ENCODE data around the gene SELENOV. TPM values are rescaled to one million over a fixed set of nuclear protein-coding genes. Genes with fewer than 3 reads are reported as not detected.

Gene SELENOV
- total RNA-seq, 1 donor from 2014 or later = not detected

GRCh38 chr19:39544226-39544903 lies 29.4 kb downstream of the SELENOV start:
- DNase-seq (ENCODE audit: low spot score) = no peak
- ATAC-seq = no peak
- intact Hi-C loops (cut with DNase I) = no loop called here

DNA sequence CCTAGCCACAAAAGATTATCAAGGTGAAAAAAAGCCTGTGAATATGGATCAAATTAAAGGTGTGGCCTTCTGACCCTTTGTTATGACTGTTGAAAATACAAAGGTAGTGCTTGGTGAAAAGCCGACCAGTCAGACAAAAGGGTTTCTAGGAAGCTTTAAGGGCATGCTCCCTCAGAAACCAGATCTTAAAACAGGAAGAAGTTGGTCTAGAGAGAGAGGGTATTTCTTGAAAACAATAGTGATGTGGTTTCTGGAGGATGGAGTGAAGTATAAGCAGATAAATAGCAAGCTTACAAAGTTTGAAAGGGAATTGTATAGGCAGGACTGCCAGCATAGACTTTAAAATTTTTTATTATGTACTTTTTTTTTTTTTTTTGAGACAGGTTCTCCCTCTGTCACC lies 30.0 kb downstream of the SELENOV start:
- intact Hi-C loops (cut with DNase I) = no loop called here
- no peak for ATAC-seq
- no peak for DNase-seq (ENCODE audit: low spot score)

DNA sequence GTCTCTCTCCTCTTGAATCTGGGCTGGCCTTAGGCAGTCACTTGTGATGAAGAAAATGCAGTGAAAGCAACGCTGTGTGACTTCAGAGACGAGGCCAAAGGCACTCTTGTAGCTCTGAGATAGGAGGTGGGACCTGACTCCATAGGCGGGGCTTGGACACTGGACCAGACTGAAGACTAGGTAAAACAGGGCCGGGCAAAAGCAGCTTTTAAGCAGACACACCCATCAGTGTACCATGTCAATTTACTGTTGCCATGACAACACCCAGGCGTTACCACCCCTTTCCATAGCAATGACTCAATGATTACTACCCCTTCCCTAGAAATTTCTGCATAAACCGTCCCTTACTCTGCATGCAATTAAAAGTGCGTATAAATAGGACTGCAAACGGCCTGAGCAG lies 31.7 kb downstream of the SELENOV start:
- intact Hi-C loops (cut with DNase I) = no loop called here

GRCh38 chr19:39550197-39550596 lies 35.3 kb downstream of the SELENOV start:
- DNase-seq (ENCODE audit: low spot score) (no peak), ATAC-seq (no peak)
- intact Hi-C loops (cut with DNase I) = no loop called here

More for the DNA sequence above, 31.7 kb downstream of the SELENOV start:
- DNase-seq (ENCODE audit: low spot score) (no peak), ATAC-seq (no peak)

GRCh38 chr19:39553082-39553652 lies 38.2 kb downstream of the SELENOV start:
- ATAC-seq (no peak), DNase-seq (ENCODE audit: low spot score) (no peak)
- intact Hi-C loops (cut with DNase I) = no loop called here

DNA sequence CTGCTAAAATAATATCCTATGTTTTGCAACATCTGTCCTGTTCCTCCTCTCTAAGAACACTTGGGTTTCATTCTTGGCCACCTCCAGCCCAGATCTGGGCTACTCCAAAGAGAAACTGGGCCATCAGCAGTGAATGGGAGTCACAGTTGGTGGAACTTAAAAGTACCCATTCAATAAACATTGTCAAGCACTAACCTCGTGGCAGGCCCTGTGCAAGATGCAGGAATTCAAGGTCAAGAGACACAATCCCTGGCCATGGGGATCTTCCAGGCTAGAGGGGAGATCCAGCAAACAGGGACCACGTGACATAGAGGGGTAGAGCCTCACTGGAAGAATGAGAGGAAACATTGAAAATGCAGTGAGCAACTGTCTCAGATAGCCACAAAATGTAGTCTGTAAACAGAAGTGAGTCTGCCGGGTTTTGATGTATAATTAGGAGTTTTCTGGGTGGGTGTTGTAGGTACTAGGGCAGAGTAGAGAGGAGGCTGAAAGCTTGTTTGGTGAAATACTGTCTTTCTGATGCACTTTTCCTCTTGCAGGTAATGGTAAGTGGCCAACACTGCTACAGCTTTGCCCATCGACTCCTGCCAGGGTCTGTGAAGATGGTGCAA lies 39.9 kb downstream of the SELENOV start:
- ATAC-seq = no peak
- intact Hi-C loops (cut with DNase I) = no loop called here

DNA sequence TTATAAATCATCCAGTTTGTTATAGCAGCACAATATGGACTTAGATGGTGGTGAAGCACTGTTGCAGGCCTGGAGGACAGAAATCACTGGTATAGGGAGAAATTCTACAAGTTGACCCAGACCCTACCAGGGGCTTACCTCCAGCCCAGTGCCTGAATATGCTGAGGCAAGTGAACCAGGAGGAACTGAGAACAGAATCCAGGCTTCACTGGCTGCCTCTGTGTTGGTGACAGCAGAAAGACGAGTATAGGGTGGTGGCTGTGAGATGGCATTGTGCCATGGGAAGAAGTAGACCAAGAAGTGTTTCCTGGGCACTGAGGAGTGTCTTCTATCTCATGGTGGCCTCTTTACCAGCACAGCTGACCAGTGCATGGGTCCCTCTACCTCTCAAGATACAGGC lies 40.9 kb downstream of the SELENOV start:
- DNase-seq (ENCODE audit: low spot score) (no peak), ATAC-seq (no peak)
- intact Hi-C loops (cut with DNase I) = no loop called here

More for the DNA sequence above, 39.9 kb downstream of the SELENOV start:
- DNase-seq (ENCODE audit: low spot score) = no peak

GRCh38 chr19:39557811-39558623 lies 43.1 kb downstream of the SELENOV start:
- intact Hi-C loops (cut with DNase I) = no loop called here
- no peak for ATAC-seq
- no peak for DNase-seq (ENCODE audit: low spot score)

- DNase-seq (ENCODE audit: low spot score) (no peak), ATAC-seq (no peak)
- intact Hi-C loops (cut with DNase I) = no loop called here
These were observed 43.7 kb downstream of the SELENOV start for GRCh38 chr19:39558624-39559117.

GRCh38 chr19:39563408-39563807 lies 48.5 kb downstream of the SELENOV start:
- no peak for DNase-seq (ENCODE audit: low spot score)
- intact Hi-C loops (cut with DNase I) = no loop called here
- ATAC-seq = no peak

DNA sequence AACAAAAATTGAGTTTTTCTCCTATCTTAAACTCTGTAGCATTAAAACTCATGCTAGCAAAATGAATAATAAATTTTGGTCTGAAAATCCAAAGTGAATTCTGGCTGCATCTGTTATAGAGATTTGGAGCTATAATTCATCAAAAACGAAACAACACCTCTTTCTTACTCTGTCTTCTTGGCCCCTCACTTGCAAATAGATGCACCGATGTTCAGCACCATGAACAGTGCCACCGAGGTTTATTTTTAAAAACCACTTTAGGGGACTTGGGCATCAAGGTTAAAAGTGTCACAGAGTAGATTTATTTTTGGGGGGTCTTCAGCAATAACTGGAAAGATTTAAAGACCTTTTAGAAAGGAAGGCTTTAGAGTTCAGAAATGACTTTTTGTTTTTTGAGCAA lies 51.1 kb downstream of the SELENOV start:
- no peak for ATAC-seq
- intact Hi-C loops (cut with DNase I) = no loop called here

GRCh38 chr19:39568604-39569003 lies 53.7 kb downstream of the SELENOV start:
- ATAC-seq = no peak
- intact Hi-C loops (cut with DNase I) = no loop called here
- no peak for DNase-seq (ENCODE audit: low spot score)

More for the DNA sequence above, 51.1 kb downstream of the SELENOV start:
- DNase-seq (ENCODE audit: low spot score) = no peak

Other genes starting within 250 kb of the SELENOV start
- gene IFNL2, start 246.7 kb upstream of the SELENOV start, total RNA-seq = not detected
- gene IFNL1, start 218.7 kb upstream of the SELENOV start, total RNA-seq = not detected
- 1.3 TPM for gene LRFN1, start 194.3 kb upstream of the SELENOV start, total RNA-seq
- 51.2 TPM for gene GMFG, start 179.1 kb upstream of the SELENOV start, total RNA-seq
- 139 TPM for gene SAMD4B, start 172.7 kb upstream of the SELENOV start, total RNA-seq
- gene PAF1, start 124.0 kb upstream of the SELENOV start, total RNA-seq = 38.7 TPM
- gene MED29, start 123.8 kb upstream of the SELENOV start, total RNA-seq = 37.2 TPM
- gene ZFP36, start 108.3 kb upstream of the SELENOV start, total RNA-seq = 342 TPM
- 89.2 TPM for gene PLEKHG2, start 102.5 kb upstream of the SELENOV start, total RNA-seq
- gene RPS16, start 79.2 kb upstream of the SELENOV start, total RNA-seq = 1,367 TPM
- 102 TPM for gene SUPT5H, start 69.6 kb upstream of the SELENOV start, total RNA-seq
- gene TIMM50, start 34.3 kb upstream of the SELENOV start, total RNA-seq = 38.3 TPM
- gene DLL3, start 16.2 kb upstream of the SELENOV start, total RNA-seq = not detected
- 4.3 TPM for gene EID2B, start 17.7 kb downstream of the SELENOV start, total RNA-seq
- 11.8 TPM for gene EID2, start 25.0 kb downstream of the SELENOV start, total RNA-seq
- not detected for gene LGALS13, start 87.4 kb downstream of the SELENOV start, total RNA-seq
- gene LGALS16, start 140.8 kb downstream of the SELENOV start, total RNA-seq = not detected
- gene LGALS14, start 189.3 kb downstream of the SELENOV start, total RNA-seq = not detected
- gene CLC, start 222.9 kb downstream of the SELENOV start, total RNA-seq = 1.4 TPM

Measured in sciatic nerve (tissue), 2 donors.